ENCODE measurements around the gene CALU. TPM values are rescaled to one million over a fixed set of nuclear protein-coding genes. Genes with fewer than 3 reads are reported as not detected.

Gene CALU
- total RNA-seq, 3 donors from 2014 or later: 46.0 to 47.7 (median 46.4) TPM

DNA sequence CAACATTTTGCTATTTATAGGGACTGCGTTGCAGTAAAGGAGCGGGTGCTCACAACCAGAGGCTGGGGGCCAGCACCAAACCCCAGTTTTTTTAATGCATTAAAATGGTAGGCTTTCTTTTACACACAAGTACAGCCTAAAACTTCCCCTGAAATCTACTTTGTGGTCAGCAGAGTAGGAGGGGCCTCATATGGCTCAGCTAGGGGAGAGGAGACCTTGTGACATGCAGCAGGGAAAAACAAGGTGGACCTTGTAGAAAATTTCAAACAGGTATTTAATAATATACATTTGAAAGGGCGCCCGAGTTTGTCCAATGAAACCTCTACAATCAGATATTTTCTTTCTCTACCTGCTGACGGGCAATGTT lies 54.0 kb downstream of the CALU start:
- no peak for DNase-seq
- no peaks in the 10 kb centered on the region for H3K27me3 Mint-ChIP-seq (ENCODE audit: low read depth)
- H3K9me3 Mint-ChIP-seq: no peaks in the 10 kb centered on the region
- no peak for ATAC-seq
- H3K4me1 Mint-ChIP-seq (ENCODE audit: low read depth): peaks cover 8% of the 10 kb centered on the region
- no peak overlapping the region for H3K4me3 Mint-ChIP-seq
- H3K36me3 Mint-ChIP-seq (ENCODE audit: insufficient read depth): no peaks in the 10 kb centered on the region

DNA sequence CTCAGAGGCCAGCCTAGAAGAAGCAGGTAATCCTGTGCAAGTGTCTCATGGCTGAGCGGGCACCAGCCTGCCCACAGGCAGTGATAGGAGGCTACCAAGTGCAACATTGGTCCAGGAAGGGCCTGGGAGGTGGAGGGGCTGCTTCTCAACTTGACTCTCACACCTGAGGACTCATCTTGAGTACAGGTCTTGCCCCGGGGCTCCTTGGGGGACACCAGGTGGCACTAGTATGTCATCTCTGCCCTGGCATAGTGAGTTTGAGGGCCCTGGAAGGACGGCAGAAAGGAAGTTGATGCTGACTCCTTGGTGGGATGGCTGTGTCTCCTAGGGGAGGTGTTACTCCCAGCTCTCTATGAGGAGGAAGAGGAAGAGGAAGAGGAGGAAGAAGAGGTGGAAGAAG lies 54.9 kb downstream of the CALU start:
- no peak for DNase-seq
- H3K36me3 Mint-ChIP-seq (ENCODE audit: insufficient read depth): no peaks in the 10 kb centered on the region
- ATAC-seq: no peak
- peaks cover 8% of the 10 kb centered on the region for H3K4me1 Mint-ChIP-seq (ENCODE audit: low read depth)
- no peaks in the 10 kb centered on the region for H3K9me3 Mint-ChIP-seq
- H3K4me3 Mint-ChIP-seq: no peak overlapping the region
- no peaks in the 10 kb centered on the region for H3K27me3 Mint-ChIP-seq (ENCODE audit: low read depth)

DNA sequence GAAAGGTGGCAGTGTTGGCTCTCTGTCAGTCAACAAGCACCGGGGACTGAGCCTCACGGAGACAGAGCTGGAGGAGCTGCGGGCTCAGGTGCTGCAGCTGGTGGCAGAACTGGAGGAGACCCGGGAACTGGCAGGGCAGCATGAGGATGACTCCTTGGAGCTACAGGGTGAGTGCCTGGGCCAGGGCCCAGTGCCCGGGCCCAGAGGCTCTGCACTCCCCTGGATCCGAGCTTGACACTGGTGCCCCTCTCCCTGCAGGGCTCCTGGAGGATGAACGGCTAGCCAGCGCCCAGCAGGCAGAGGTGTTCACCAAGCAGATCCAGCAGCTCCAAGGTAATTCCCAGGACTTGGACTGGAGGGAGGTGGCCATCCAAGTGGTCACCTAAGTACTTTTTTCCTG lies 55.3 kb downstream of the CALU start:
- no peak for DNase-seq
- ATAC-seq: no peak
- Mint-ChIP-seq H3K27me3 (ENCODE audit: low read depth) (no peaks in the 10 kb centered on the region), H3K9me3 (no peaks in the 10 kb centered on the region), H3K4me3 (no peak overlapping the region), H3K4me1 (ENCODE audit: low read depth) (peaks cover 8% of the 10 kb centered on the region), H3K36me3 (ENCODE audit: insufficient read depth) (no peaks in the 10 kb centered on the region)

DNA sequence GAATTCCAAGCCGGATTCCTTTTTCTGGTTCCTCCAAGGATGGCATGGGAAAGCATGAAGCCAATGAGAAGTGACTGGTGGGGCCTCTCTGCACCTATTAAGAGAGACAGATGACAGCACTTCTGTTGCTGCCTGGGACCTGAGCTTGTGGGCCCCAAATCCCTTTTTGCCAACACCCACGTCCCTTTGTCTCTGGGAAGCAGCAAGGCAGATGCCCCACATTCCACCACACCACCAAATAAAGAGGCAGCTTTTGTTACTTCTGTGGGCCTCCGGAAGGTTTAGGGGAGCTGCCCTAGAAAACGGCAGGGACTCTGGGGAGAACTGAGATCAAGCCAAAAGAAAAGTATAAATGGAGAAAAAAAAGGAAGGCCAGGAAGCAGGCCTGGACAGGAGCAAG lies 56.0 kb downstream of the CALU start:
- Mint-ChIP-seq H3K36me3 (ENCODE audit: insufficient read depth) (no peaks in the 10 kb centered on the region), H3K9me3 (no peaks in the 10 kb centered on the region), H3K4me1 (ENCODE audit: low read depth) (peaks cover 8% of the 10 kb centered on the region), H3K27me3 (ENCODE audit: low read depth) (no peaks in the 10 kb centered on the region), H3K4me3 (no peak overlapping the region)
- DNase-seq (no peak), ATAC-seq (no peak)

DNA sequence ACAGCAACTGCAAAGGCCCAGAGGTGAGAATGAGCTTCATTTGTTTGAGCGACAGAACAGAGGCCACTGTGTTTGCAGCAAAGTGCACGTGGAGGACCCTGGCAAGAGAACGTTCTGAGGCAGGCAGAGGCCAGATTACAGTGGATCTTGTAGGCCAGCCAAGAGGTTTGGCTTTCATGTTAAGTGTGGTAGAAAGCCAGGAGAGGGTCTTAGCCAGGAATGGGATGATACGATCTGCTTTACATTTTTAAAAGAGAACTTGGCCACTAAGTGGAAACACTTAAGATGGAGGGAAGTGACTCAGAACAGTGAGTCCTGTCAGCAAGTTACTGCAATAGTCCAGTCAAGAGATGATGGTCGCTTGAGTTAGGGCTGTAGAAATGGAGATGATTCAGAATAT lies 57.2 kb downstream of the CALU start:
- ATAC-seq (no peak), DNase-seq (no peak)
- H3K9me3 Mint-ChIP-seq: no peaks in the 10 kb centered on the region
- no peak overlapping the region for H3K4me3 Mint-ChIP-seq
- peaks cover 4% of the 10 kb centered on the region for H3K4me1 Mint-ChIP-seq (ENCODE audit: low read depth)
- no peaks in the 10 kb centered on the region for H3K27me3 Mint-ChIP-seq (ENCODE audit: low read depth)
- H3K36me3 Mint-ChIP-seq (ENCODE audit: insufficient read depth): no peaks in the 10 kb centered on the region

DNA sequence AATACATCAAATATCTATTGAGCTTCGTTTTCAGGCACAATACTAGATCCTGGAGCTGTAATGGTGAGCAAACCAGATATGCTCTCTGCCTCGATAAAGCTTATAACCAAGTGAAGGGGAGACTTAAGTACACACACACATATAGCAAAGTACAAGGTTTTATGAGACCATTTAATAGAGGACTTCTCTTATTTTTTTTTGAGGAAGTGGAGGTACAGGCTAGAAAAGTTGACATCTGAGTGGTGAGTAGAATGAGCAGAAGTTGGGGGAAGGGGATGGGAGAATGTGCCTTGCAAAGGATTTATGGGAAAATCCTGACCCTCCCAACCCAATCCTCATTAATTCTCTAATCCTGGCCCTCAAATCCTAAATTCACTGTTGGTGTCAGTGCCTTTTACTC lies 60.3 kb downstream of the CALU start:
- no peak for ATAC-seq
- Mint-ChIP-seq H3K4me3 (no peak overlapping the region), H3K36me3 (ENCODE audit: insufficient read depth) (no peaks in the 10 kb centered on the region), H3K9me3 (no peaks in the 10 kb centered on the region), H3K27me3 (ENCODE audit: low read depth) (no peaks in the 10 kb centered on the region), H3K4me1 (ENCODE audit: low read depth) (no peaks in the 10 kb centered on the region)
- no peak for DNase-seq

DNA sequence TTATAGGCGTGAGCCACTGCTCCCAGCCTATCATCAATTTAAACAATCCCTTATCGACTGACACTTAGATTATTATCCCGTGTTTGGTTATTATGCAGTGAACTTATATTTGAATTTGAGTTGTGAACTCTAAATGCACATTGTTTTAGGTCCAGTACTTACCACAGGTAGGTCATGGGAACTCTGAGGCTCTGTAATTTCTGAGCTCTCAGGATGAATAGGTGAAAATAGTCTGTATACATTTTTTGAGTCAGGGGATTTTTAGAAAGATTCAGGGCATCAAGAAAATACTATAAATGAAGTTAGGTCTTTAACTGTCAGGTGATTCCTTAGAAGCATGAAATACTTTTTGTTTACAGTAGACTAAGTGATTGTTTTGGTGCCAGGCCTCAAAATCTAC lies 61.4 kb downstream of the CALU start:
- H3K27me3 Mint-ChIP-seq (ENCODE audit: low read depth): no peaks in the 10 kb centered on the region
- H3K4me3 Mint-ChIP-seq: no peak overlapping the region
- ATAC-seq: no peak
- no peaks in the 10 kb centered on the region for H3K4me1 Mint-ChIP-seq (ENCODE audit: low read depth)
- peaks cover 2% of the 10 kb centered on the region for H3K36me3 Mint-ChIP-seq (ENCODE audit: insufficient read depth)
- no peaks in the 10 kb centered on the region for H3K9me3 Mint-ChIP-seq
- DNase-seq: no peak

DNA sequence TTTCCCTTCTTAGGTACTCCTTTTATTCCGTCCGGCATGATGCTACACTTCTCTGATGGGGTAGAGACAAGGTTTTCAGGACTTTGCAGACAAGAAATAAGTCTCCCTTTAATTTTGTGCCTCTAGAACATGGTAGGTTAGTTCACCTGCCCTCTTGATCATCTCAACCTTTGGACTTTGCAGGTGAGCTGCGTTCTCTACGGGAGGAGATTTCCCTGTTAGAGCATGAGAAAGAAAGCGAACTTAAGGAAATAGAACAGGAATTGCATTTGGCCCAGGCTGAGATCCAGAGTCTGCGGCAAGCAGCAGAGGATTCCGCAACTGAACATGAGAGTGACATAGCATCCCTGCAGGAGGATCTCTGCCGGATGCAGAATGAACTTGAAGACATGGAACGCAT lies 61.8 kb downstream of the CALU start:
- Mint-ChIP-seq H3K36me3 (ENCODE audit: insufficient read depth) (peaks cover 2% of the 10 kb centered on the region), H3K27me3 (ENCODE audit: low read depth) (no peaks in the 10 kb centered on the region), H3K4me3 (no peak overlapping the region), H3K9me3 (no peaks in the 10 kb centered on the region), H3K4me1 (ENCODE audit: low read depth) (no peaks in the 10 kb centered on the region)
- ATAC-seq (no peak), DNase-seq (no peak)

DNA sequence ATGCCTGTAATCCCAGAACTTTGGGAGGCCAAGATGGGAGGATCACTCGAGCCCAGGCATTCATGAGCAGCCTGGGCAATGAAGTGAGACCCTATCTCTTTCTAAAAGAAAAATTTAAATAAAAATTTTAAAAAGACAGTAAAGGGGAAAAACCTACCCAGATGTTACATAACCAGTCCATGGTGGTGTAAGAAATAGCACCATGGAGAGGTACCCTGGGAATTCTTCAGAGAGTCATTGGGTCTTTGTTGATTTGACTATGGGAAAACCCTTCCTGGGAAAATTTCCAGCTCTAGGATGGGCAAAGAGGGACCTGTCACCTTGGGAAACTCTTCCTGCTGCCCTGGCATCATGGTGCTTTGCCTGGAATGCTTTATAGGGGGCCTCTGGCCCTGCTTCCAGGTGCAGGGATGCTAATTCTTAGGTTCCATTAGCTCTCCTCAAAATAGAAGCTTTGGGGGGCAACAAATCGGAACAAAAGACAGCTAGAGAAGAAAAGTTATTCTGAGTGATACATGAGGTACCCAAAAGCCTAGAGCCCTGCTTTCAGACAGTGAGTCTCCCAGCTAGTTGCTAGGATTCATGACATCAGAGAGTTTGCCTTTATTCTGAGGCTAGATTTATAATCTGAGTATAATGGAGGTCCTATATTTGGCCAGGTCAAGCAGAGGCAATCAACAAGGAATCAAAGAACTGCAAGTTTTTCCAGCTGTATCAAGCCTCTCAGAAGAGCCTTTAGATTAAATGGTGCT lies 62.7 kb downstream of the CALU start:
- DNase-seq (no peak), ATAC-seq (no peak)
- Mint-ChIP-seq H3K36me3 (ENCODE audit: insufficient read depth) (peaks cover 8% of the 10 kb centered on the region), H3K4me3 (no peak overlapping the region), H3K4me1 (ENCODE audit: low read depth) (no peaks in the 10 kb centered on the region), H3K27me3 (ENCODE audit: low read depth) (no peaks in the 10 kb centered on the region), H3K9me3 (no peaks in the 10 kb centered on the region)

DNA sequence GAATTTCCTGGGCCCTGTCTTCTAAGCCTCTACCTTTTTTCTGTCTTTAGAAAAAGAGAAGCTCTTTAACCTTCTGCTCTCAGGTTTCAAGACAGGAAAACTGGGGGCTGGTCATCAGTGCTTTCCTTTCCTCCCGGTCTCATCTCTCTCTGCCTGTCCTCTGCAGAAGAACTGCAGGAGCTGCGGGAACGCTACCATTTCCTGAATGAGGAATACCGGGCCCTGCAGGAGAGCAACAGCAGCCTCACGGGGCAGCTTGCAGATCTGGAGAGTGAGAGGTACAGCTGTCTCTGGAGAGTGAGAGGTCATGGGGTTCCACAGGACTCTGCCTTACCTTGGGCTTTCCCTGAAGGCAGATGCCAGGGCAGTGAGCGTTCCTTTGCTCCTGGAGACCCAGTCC lies 65.3 kb downstream of the CALU start:
- DNase-seq (no peak), ATAC-seq (no peak)
- Mint-ChIP-seq H3K4me1 (ENCODE audit: low read depth) (no peaks in the 10 kb centered on the region), H3K9me3 (no peaks in the 10 kb centered on the region), H3K27me3 (ENCODE audit: low read depth) (no peaks in the 10 kb centered on the region), H3K36me3 (ENCODE audit: insufficient read depth) (peaks cover 10% of the 10 kb centered on the region), H3K4me3 (no peak overlapping the region)

DNA sequence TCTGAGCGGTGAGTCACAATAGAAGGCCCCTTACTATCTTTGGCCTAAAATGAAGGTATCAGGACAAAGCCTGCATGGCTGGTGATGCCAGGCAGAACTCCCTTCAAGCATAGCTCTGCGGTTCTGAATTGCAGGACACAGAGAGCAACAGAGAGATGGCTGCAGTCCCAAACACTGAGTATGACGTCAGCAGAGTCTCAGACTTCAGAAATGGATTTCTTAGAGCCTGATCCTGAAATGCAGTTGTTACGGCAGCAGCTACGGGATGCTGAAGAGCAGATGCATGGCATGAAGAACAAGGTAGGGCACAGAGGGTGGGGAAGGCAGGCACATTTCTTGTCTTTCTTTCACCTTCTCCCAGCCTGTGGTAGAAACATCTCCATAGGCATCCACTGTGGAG lies 66.1 kb downstream of the CALU start:
- H3K36me3 Mint-ChIP-seq (ENCODE audit: insufficient read depth): peaks cover 10% of the 10 kb centered on the region
- H3K9me3 Mint-ChIP-seq: no peaks in the 10 kb centered on the region
- no peak overlapping the region for H3K4me3 Mint-ChIP-seq
- DNase-seq: no peak
- no peaks in the 10 kb centered on the region for H3K27me3 Mint-ChIP-seq (ENCODE audit: low read depth)
- no peak for ATAC-seq
- H3K4me1 Mint-ChIP-seq (ENCODE audit: low read depth): no peaks in the 10 kb centered on the region

DNA sequence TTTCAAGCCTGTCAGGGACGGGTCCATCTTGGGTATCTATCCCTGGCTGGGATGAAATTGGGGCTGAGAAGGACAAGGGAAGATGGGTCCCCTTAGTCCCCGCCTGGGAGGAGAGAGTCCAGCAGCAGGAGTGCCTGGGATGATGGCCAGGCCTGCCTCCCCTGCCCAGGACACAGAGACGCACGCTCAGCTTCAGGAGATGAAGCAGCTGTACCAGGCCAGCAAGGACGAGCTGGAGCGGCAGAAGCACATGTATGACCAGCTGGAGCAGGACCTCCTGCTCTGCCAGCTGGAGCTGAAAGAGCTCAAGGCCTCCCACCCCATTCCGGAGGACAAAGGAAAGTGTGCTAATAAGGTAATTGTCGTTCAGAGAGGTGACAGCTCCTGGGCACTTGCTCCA lies 68.0 kb downstream of the CALU start:
- no peak for ATAC-seq

DNA sequence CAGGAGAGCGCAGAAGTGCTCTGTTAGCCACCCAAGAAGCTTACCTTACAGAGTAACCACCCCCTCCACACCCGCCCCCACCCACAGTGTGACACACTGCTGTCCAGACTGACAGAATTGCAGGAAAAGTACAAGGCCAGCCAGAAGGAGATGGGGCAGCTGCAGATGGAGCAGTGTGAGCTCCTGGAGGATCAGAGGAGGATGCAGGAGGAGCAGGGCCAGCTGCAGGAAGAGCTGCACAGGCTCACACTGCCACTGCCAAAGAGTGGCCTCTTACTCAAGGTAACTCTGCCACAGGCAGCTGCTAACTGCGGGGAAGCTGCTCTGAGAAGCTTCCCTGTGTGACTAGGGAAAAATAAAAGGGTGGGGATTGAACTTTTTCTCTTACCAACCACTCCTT lies 70.2 kb downstream of the CALU start:
- Mint-ChIP-seq H3K4me1 (ENCODE audit: low read depth) (no peaks in the 10 kb centered on the region), H3K27me3 (ENCODE audit: low read depth) (no peaks in the 10 kb centered on the region), H3K4me3 (no peak overlapping the region), H3K36me3 (ENCODE audit: insufficient read depth) (peaks cover 10% of the 10 kb centered on the region), H3K9me3 (no peaks in the 10 kb centered on the region)
- ATAC-seq (no peak), DNase-seq (no peak)

More for the DNA sequence above, 68.0 kb downstream of the CALU start:
- H3K4me1 Mint-ChIP-seq (ENCODE audit: low read depth): no peaks in the 10 kb centered on the region
- no peak for DNase-seq
- H3K4me3 Mint-ChIP-seq: no peak overlapping the region
- no peaks in the 10 kb centered on the region for H3K9me3 Mint-ChIP-seq
- H3K27me3 Mint-ChIP-seq (ENCODE audit: low read depth): no peaks in the 10 kb centered on the region
- H3K36me3 Mint-ChIP-seq (ENCODE audit: insufficient read depth): peaks cover 10% of the 10 kb centered on the region

DNA sequence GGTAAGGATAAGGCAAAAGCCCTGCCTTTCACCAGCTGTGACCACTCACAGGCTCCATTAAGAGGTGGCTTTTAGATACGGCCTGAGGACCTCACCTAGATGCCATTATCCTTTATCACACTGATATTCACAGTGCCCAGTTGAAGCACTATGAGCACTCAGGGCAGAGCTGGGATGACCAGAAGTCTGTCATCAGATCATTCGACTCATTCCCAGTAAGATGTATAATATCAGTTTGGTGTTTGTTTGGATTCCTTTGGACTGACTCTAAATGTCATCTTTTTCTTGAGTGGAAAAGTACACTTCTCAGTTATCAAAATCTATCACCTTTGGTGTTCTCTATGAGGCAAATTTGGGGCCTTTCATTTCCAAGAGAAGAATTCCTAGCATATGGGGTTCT lies 71.3 kb downstream of the CALU start:
- Mint-ChIP-seq H3K9me3 (no peaks in the 10 kb centered on the region), H3K27me3 (ENCODE audit: low read depth) (peaks cover 2% of the 10 kb centered on the region), H3K4me3 (no peak overlapping the region), H3K36me3 (ENCODE audit: insufficient read depth) (peaks cover 9% of the 10 kb centered on the region), H3K4me1 (ENCODE audit: low read depth) (no peaks in the 10 kb centered on the region)
- no peak for DNase-seq
- no peak for ATAC-seq

DNA sequence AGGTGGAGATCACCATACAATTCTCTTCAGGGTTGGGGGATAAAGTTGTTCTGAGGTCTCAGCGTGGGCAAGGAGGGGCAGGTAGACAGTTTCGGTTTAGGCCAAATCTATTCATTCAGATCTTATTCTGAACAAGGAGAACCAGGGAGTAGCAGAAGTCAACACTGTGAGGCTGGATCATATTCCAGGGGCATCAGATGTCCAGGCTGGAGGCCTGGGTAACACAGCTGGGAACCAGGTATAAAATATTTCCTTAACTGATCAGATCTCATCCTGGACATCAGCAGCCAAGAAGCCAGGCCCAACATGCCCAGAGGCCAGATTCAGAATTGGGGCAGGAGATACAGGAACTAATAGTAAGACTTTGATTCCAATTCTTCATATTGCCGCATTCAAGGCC lies 71.8 kb downstream of the CALU start:
- Mint-ChIP-seq H3K4me1 (ENCODE audit: low read depth) (no peaks in the 10 kb centered on the region), H3K4me3 (no peak overlapping the region), H3K27me3 (ENCODE audit: low read depth) (peaks cover 3% of the 10 kb centered on the region), H3K9me3 (no peaks in the 10 kb centered on the region), H3K36me3 (ENCODE audit: insufficient read depth) (peaks cover 8% of the 10 kb centered on the region)
- no peak for ATAC-seq
- DNase-seq: no peak

Measured in activated T-cell treated with anti-CD3 and anti-CD28 coated beads, Interleukin-2, amount 50 U/mL, for 4 hours (primary cell).